Endothelial cell (in vitro differentiated cells): ENCODE results near the gene NKX2-4. TPM values are rescaled to one million over a fixed set of nuclear protein-coding genes. Genes with fewer than 3 reads are reported as not detected.

Experiments
- DNase-seq: peaks from one replicate; pipeline ENCODE4 v3.0.0; 2021; ENCODE audit warnings: low spot score
- H3K27ac Mint-ChIP-seq: one replicate; pipeline ENCODE4 v1.8.0; 2021; ENCODE audit warnings: mixed read lengths, inconsistent platforms; ENCODE audit not compliant: unreplicated experiment
- H3K27me3 Mint-ChIP-seq: one replicate; pipeline ENCODE4 v1.8.0; 2021; ENCODE audit warnings: mild to moderate bottlenecking, moderate library complexity, mixed read lengths, inconsistent platforms; ENCODE audit not compliant: unreplicated experiment
- H3K36me3 Mint-ChIP-seq: one replicate; pipeline ENCODE4 v1.8.0; 2021; ENCODE audit warnings: mild to moderate bottlenecking, low read depth, mixed read lengths, inconsistent platforms; ENCODE audit not compliant: unreplicated experiment
- H3K4me1 Mint-ChIP-seq: one replicate; pipeline ENCODE4 v1.8.0; 2021; ENCODE audit warnings: mild to moderate bottlenecking, mixed read lengths, inconsistent platforms; ENCODE audit not compliant: unreplicated experiment
- H3K4me3 Mint-ChIP-seq: one replicate; pipeline ENCODE4 v1.8.0; 2021; ENCODE audit warnings: mild to moderate bottlenecking, mixed read lengths, inconsistent platforms; ENCODE audit not compliant: unreplicated experiment
- H3K9me3 Mint-ChIP-seq: one replicate; pipeline ENCODE4 v1.8.0; 2021; ENCODE audit warnings: mixed read lengths, inconsistent platforms; ENCODE audit not compliant: unreplicated experiment
- total RNA-seq: library from RNA; stranded (reverse); fragmentation: NEBNext Ultra II Directional; extraction: Animal tissue kit (Norgen Biotek cat#: 25700); gene quantifications from one replicate; pipeline ENCODE4 v1.2.1, GENCODE V29; 2021; ENCODE audit not compliant: unreplicated experiment
- TF ChIP-seq, protein P1 (sequence below): fragments of 200-600 bp; sonication (generic); IDR thresholded peaks from one replicate; pipeline ENCODE4 v1.5.0; 2021; ENCODE audit warnings: antibody characterized with exemption; ENCODE audit not compliant: unreplicated experiment

Gene NKX2-4
- total RNA-seq, 1 donor from 2014 or later: not detected

DNA sequence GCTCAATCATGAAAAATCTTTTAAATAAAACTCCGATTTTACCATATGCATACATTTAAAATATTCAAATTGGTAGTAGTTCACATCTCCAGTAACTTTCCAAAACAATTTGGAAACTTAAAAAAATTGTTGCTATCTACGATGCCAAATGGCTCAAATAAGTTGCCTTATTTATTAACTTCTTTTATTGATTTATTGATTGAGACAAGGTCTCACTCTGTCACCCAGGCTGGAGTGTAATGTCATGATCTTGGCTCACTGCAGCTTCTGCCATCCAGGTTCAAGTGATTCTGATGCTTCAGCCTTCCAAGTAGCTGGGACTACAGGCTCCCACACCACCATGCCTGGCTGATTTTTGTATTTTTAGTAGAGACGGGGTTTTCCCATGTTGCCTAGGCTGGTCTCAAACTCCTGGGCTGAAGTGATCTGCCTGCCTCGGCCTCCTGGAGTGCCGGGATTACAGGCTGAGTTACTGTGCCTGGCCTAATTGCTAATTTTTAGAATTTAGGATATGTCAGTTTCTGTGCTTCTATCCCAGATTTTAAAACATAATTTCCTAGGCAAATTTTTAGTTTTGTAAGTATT lies 12.9 kb downstream of the NKX2-4 start:
- H3K27ac Mint-ChIP-seq: no peak overlapping the region
- no peak for DNase-seq
- no peak overlapping the region for H3K4me3 Mint-ChIP-seq
- no peaks in the 10 kb centered on the region for H3K27me3 Mint-ChIP-seq
- H3K9me3 Mint-ChIP-seq: no peaks in the 10 kb centered on the region
- peaks cover 8% of the 10 kb centered on the region for H3K36me3 Mint-ChIP-seq
- TF ChIP-seq, protein P1, sequence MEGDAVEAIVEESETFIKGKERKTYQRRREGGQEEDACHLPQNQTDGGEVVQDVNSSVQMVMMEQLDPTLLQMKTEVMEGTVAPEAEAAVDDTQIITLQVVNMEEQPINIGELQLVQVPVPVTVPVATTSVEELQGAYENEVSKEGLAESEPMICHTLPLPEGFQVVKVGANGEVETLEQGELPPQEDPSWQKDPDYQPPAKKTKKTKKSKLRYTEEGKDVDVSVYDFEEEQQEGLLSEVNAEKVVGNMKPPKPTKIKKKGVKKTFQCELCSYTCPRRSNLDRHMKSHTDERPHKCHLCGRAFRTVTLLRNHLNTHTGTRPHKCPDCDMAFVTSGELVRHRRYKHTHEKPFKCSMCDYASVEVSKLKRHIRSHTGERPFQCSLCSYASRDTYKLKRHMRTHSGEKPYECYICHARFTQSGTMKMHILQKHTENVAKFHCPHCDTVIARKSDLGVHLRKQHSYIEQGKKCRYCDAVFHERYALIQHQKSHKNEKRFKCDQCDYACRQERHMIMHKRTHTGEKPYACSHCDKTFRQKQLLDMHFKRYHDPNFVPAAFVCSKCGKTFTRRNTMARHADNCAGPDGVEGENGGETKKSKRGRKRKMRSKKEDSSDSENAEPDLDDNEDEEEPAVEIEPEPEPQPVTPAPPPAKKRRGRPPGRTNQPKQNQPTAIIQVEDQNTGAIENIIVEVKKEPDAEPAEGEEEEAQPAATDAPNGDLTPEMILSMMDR: no peak
- peaks cover 4% of the 10 kb centered on the region for H3K4me1 Mint-ChIP-seq

DNA sequence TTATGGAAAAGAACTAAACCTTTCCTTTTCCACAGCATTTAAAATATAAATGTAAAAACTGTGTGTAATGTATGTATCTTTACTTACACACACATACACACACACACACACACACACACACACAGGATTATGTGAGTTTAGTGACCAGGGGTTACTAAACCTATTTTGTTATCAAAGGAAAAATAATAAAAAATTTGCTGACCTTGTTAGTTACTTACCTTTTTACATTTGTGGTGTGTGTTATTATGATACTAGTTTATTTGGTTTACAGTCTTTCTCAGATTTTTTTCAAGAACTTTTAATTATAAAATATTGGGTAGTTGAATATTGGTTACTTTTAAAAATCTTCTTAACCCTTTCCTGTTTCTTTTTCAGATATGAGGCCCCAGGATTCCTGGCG lies 15.7 kb downstream of the NKX2-4 start:
- DNase-seq: no peak
- TF ChIP-seq, protein P1: no peak
- Mint-ChIP-seq H3K4me1 (no peaks in the 10 kb centered on the region), H3K36me3 (peaks cover 13% of the 10 kb centered on the region), H3K27me3 (no peaks in the 10 kb centered on the region), H3K4me3 (no peak overlapping the region), H3K9me3 (no peaks in the 10 kb centered on the region), H3K27ac (no peak overlapping the region)

DNA sequence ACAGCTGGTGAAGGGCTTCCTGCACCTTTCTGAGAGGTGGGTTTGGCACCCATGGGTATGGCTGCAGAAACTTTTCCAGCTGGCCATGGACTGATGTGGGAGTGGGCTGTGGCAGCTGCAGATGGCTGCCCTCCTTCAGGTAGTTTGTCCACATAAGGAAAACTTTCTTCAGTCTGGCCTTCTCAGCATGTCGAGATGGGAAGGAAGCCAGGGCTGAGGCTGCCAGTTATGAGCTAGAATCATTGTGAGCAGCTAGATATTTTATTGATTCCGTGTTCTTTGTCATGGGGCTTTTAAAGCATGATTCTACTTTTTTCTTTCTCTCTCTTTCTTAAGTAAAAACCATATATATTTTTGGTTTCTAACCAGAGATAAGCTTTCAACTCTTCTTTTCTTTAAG lies 16.6 kb downstream of the NKX2-4 start:
- no peaks in the 10 kb centered on the region for H3K9me3 Mint-ChIP-seq
- H3K4me3 Mint-ChIP-seq: no peak overlapping the region
- H3K36me3 Mint-ChIP-seq: peaks cover 13% of the 10 kb centered on the region
- H3K4me1 Mint-ChIP-seq: no peaks in the 10 kb centered on the region
- H3K27me3 Mint-ChIP-seq: no peaks in the 10 kb centered on the region
- DNase-seq: no peak
- TF ChIP-seq, protein P1: no peak
- no peak overlapping the region for H3K27ac Mint-ChIP-seq

DNA sequence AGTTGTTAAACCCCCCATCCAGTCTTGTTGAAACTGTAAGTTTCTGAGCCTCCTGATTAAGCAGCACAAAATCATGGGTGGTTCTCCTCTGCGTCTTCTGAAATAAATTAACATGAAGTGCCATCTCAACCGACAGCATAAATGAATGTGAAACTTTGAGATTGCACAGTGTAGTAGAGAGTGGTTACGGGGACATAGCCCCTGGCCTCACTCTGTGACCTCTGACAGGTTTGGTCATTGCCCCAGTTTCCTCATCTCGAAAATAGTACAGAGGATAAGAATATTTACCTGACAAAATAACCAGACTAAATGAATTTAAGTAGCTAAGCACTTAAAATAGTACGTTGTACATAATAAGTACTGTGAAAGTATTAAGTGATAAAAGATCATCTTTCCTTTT lies 19.1 kb downstream of the NKX2-4 start:
- no peak for DNase-seq
- Mint-ChIP-seq H3K27me3 (no peaks in the 10 kb centered on the region), H3K4me3 (no peak overlapping the region), H3K4me1 (peaks cover 6% of the 10 kb centered on the region), H3K27ac (no peak overlapping the region), H3K36me3 (peaks cover 13% of the 10 kb centered on the region), H3K9me3 (no peaks in the 10 kb centered on the region)
- TF ChIP-seq, protein P1: no peak

DNA sequence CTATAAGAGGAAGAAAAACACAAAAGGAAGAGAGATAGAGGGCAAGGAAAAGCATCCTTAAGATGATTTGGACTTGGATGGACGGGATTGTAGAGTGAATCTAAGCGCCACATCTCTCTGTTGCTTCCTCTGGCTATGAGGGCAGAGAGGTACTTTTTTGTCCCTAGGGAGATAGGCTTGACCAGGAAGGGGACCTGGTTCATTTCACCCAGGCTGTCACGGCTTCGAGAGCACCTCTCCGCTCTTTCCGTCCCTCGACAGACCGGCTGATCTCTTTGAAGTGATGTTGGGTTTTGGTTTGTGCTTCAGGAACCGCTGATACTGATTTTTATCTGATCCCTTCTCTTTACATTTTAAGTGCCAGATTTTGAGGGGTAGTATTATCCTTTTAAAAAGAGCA lies 19.6 kb downstream of the NKX2-4 start:
- Mint-ChIP-seq H3K9me3 (no peaks in the 10 kb centered on the region), H3K4me3 (peak overlapping the region; percentile 11), H3K27me3 (no peaks in the 10 kb centered on the region), H3K27ac (no peak overlapping the region), H3K4me1 (peaks cover 6% of the 10 kb centered on the region), H3K36me3 (peaks cover 11% of the 10 kb centered on the region)
- TF ChIP-seq, protein P1: no peak
- no peak for DNase-seq
